GM12878 (cell line): ENCODE measurements around the gene CHN1. TPM values are rescaled to one million over a fixed set of nuclear protein-coding genes. Genes with fewer than 3 reads are reported as not detected.

ENCODE experiments used
- ATAC-seq: fragments of 200-7000 bp; cut with Tn5 transposase; 3 replicates; pipeline ENCODE4 v1.9.1; 2020; ENCODE audit warnings: mild to moderate bottlenecking, moderate library complexity
- BruUV-seq: library from RNA; stranded (reverse); fragments of 400-500 nt; replicated peaks from 2 replicates; lab custom pipeline; 2021; lab: Mats Ljungman, UMichigan
- CTCF ChIA-PET: fragments of 300-600 bp; sonication (Branson Sonifier 250); formaldehyde crosslinking; extraction: SDS; loops from one replicate; lab custom pipeline; 2021; ENCODE audit warnings: inconsistent platforms; lab: Yijun Ruan, JAX
- POLR2A ChIA-PET: fragments of 350-600 bp; formaldehyde crosslinking; extraction: SDS; loops from one replicate; lab custom pipeline; 2021; ENCODE audit warnings: inconsistent platforms; lab: Charles Lee
- RAD21 ChIA-PET: fragments of 300-600 bp; sonication (Branson Sonifier 250); formaldehyde crosslinking; loops from one replicate; lab custom pipeline; 2023; ENCODE audit warnings: antibody characterized with exemption; ENCODE audit not compliant: unreplicated experiment; lab: Charles Lee
- SMC1A ChIA-PET: fragments of 300-600 bp; sonication (Branson Sonifier 250); formaldehyde crosslinking; loops from one replicate; lab custom pipeline; 2023; ENCODE audit not compliant: unreplicated experiment, uncharacterized antibody; lab: Charles Lee
- DNase-seq: peaks from one replicate; pipeline ENCODE4 v3.0.0-alpha.2; 2011; ENCODE audit warnings: low read depth, low spot score
- FAIRE-seq: peaks from 3 replicates; lab custom pipeline; 2011; peaks lifted over from hg19 to GRCh38; lab: Jason Lieb, UNC
- H2AFZ ChIP-seq: 2 replicates; pipeline ENCODE4 v1.6.0; 2011; ENCODE audit warnings: low read depth, low read length, control low read depth; ENCODE audit not compliant: control insufficient read depth
- H3K27ac ChIP-seq: 2 replicates; pipeline ENCODE4 v1.5.1; 2011; ENCODE audit warnings: control low read depth; ENCODE audit not compliant: control insufficient read depth, insufficient read depth
- H3K27me3 ChIP-seq, 2 experiments: replicated peaks in 1 of 2; 2 replicates each; pipeline versions ENCODE4 v1.6.0 to v1.6.1; 2011; ENCODE audit warnings: low read length in 1 of 2; ENCODE audit not compliant: control insufficient read depth in 2 of 2, insufficient read depth in 2 of 2
- H3K36me3 ChIP-seq, 2 experiments: 2 replicates each; pipeline ENCODE4 v1.5.1; 2011; ENCODE audit warnings: low read length in 1 of 2; ENCODE audit not compliant: control insufficient read depth in 2 of 2, insufficient read depth in 2 of 2
- H3K4me1 ChIP-seq: 2 replicates; pipeline ENCODE4 v1.6.1; 2011; ENCODE audit warnings: mild to moderate bottlenecking, low read length, moderate library complexity, mixed read lengths; ENCODE audit not compliant: control insufficient read depth, insufficient read depth
- H3K4me2 ChIP-seq: 2 replicates; pipeline ENCODE4 v1.6.0; 2011; ENCODE audit warnings: control low read depth; ENCODE audit not compliant: control insufficient read depth, insufficient read depth
- H3K4me3 ChIP-seq: fragments of 200-600 bp; sonication (generic); 2 replicates; pipeline ENCODE4 v1.5.1; 2016
- H3K79me2 ChIP-seq: 2 replicates; pipeline ENCODE4 v1.6.0; 2011; ENCODE audit warnings: low read length; ENCODE audit not compliant: control insufficient read depth, insufficient read depth
- H3K9ac ChIP-seq: 2 replicates; pipeline ENCODE4 v1.8.0; 2011; ENCODE audit warnings: low read length, control low read depth, mixed read lengths; ENCODE audit not compliant: control insufficient read depth, insufficient read depth
- H3K9me3 ChIP-seq: replicated peaks from 3 replicates; pipeline ENCODE4 v1.5.1; 2011; ENCODE audit warnings: mild to moderate bottlenecking, low read length; ENCODE audit not compliant: control insufficient read depth, insufficient read depth
- H4K20me1 ChIP-seq: 2 replicates; pipeline ENCODE4 v1.6.0; 2011; ENCODE audit not compliant: control insufficient read depth, insufficient read depth
- BACH1 ChIP-seq: fragments of 450-650 bp; IDR thresholded peaks from 2 replicates; pipeline ENCODE4 v1.6.1; 2017; ENCODE audit warnings: mild to moderate bottlenecking, borderline replicate concordance
- ZBTB33 ChIP-seq: fragments of 450-650 bp; IDR thresholded peaks from 2 replicates; pipeline ENCODE4 v1.6.1; 2017; ENCODE audit warnings: mild to moderate bottlenecking
- WGBS: methylation state at CpG from one replicate; pipeline ENCODE4 v1.1.6; 2016; ENCODE audit warnings: low lambda C conversion rate; ENCODE audit not compliant: insufficient replicate concordance, insufficient coverage; ENCODE audit errors: missing lambda C conversion rate; 5-methylcytosine and 5-hydroxymethylcytosine counted together
- in situ Hi-C: fragments of 300-500 bp; cut with MboI; formaldehyde crosslinking; loops from 9 replicates; pipeline ENCODE4 v1.14.3; 2018; ENCODE audit warnings: mixed read lengths
- intact Hi-C: fragments of 100-400 bp; cut with micrococcal nuclease; formaldehyde crosslinking; loops from one replicate; pipeline ENCODE4 v1.14.2; 2022; ENCODE audit not compliant: unreplicated experiment
- polyA plus RNA-seq, 11 experiments: library from polyadenylated mRNA; depleted of rRNA in 4 of 11; unstranded in 6 of 11; stranded (reverse) in 5 of 11; fragments of >200 nt; fragmentation: Nextera tagmentation in 4 of 11; fragmentation: Illumina TruSeq in 1 of 11; extraction: Ambion mirVana in 4 of 11; extraction: Trizol in 1 of 11; gene quantifications; 1 replicate in 1 of 11; 2 replicates in 10 of 11; pipeline versions ENCODE4 v1.2.1 to v1.2.3, GENCODE V29; 2011 to 2016; ENCODE audit warnings: inconsistent platforms in 2 of 11, missing spikeins in 2 of 11, low read depth in 1 of 11
- total RNA-seq, 4 experiments: library from RNA; depleted of rRNA in 3 of 4; stranded (reverse); fragments of >200 nt in 3 of 4; fragmentation: Illumina TruSeq in 1 of 4; extraction: Trizol in 1 of 4; gene quantifications; 2 replicates each; pipeline versions ENCODE4 v1.2.1 to v1.2.3, GENCODE V29; 2013 to 2021
- TF ChIP-seq, protein P1 (sequence below): IDR thresholded peaks from 2 replicates; pipeline ENCODE4 v1.6.1; 2012; ENCODE audit warnings: low read length, inconsistent platforms

CHN1 gene
- total and polyA plus RNA-seq, 10 of the 15 experiments (the other 5 are each of a cell fraction or from before 2014, with no cell fraction given): 0.18 to 0.92 (median 0.53) TPM; not detected in 1

DNA sequence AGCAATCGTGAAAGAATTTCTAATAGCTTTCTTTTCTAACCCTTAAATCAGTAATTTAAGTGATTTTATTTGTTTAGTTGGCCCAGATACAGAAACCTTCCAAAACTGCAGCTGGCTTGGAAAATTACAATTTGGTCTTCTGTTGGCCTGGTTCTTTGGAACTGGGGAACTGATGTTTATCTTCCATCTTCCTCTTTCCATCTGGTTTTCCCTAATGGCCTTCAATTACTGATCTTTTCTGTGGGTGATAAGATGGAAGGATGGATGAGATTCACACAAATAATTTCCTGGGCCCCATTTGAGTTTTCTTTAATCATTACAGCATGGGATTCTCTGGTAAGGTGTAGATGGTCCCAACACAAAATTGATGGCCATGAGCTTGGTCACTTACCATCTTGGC lies 134.4 kb downstream of the CHN1 start:
- CTCF ChIA-PET: no interaction called here
- Histone ChIP-seq H2AFZ (no peak overlapping the region), H3K4me3 (no peak overlapping the region), H3K9me3 (no peaks in the 10 kb centered on the region), H3K4me1 (no peaks in the 10 kb centered on the region), H3K36me3 (no peaks in the 10 kb centered on the region), H3K4me2 (no peak overlapping the region), H3K79me2 (no peaks in the 10 kb centered on the region), H3K9ac (no peak overlapping the region), H3K27ac (no peak overlapping the region), H3K27me3 (no peaks in the 10 kb centered on the region; a peak in 1 of 4 replicates), H4K20me1 (peaks cover 2% of the 10 kb centered on the region; the same call in 1 of the 2 replicates)
- POLR2A ChIA-PET: no interaction called here
- in situ Hi-C loops (no loop called here), intact Hi-C loops (no loop called here)
- WGBS: 23% methylated on average over 1 of the region's 1 CpG
- RAD21 ChIA-PET: no interaction called here
- ATAC-seq: no peak
- no peak for TF ChIP-seq BACH1
- TF ChIP-seq, protein P1, sequence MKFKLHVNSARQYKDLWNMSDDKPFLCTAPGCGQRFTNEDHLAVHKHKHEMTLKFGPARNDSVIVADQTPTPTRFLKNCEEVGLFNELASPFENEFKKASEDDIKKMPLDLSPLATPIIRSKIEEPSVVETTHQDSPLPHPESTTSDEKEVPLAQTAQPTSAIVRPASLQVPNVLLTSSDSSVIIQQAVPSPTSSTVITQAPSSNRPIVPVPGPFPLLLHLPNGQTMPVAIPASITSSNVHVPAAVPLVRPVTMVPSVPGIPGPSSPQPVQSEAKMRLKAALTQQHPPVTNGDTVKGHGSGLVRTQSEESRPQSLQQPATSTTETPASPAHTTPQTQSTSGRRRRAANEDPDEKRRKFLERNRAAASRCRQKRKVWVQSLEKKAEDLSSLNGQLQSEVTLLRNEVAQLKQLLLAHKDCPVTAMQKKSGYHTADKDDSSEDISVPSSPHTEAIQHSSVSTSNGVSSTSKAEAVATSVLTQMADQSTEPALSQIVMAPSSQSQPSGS: no peak
- BruUV-seq: no TSS peak
- FAIRE-seq: no peak
- SMC1A ChIA-PET: interaction anchor here (1.3 kb wide), 1 partner anchor 18 kb away, joined by 3 read pairs; no protein-coding TSS in a partner anchor
- no peak for DNase-seq

GRCh38 chr2:174868878-174869277 lies 136.3 kb downstream of the CHN1 start:
- Histone ChIP-seq H3K4me3 (no peak overlapping the region), H3K9me3 (no peaks in the 10 kb centered on the region), H2AFZ (no peak overlapping the region), H3K79me2 (no peaks in the 10 kb centered on the region), H4K20me1 (peaks cover 2% of the 10 kb centered on the region; the same call in 1 of the 2 replicates), H3K4me2 (no peak overlapping the region), H3K27me3 (no peaks in the 10 kb centered on the region; a peak in 1 of 4 replicates), H3K4me1 (no peaks in the 10 kb centered on the region), H3K9ac (no peak overlapping the region)
- 24% methylated on average over 1 of the region's 1 CpG for WGBS
- ATAC-seq (no peak), DNase-seq (no peak), FAIRE-seq (no peak)
- in situ Hi-C loops: no loop called here
- BruUV-seq: no TSS peak
- RAD21 ChIA-PET: no interaction called here
- CTCF ChIA-PET: no interaction called here
- POLR2A ChIA-PET: no interaction called here
- TF ChIP-seq ZBTB33 (no peak), BACH1 (no peak)
- TF ChIP-seq, all 136 proteins: peak for 0
- SMC1A ChIA-PET: no interaction called here
- H3K27ac ChIP-seq: no peak overlapping the region
- no peaks in the 10 kb centered on the region for H3K36me3 ChIP-seq
- intact Hi-C loops: no loop called here
